Nephron (organoid): Measurements from ENCODE around the gene SERINC4.

Source experiments
- H3K27ac Mint-ChIP-seq, 3 experiments: 2 replicates each; pipeline ENCODE4 v1.8.0; 2020; ENCODE audit warnings: mixed read lengths in 3 of 3, mild to moderate bottlenecking in 2 of 3, moderate library complexity in 1 of 3
- H3K27me3 Mint-ChIP-seq: 2 replicates; pipeline ENCODE4 v1.8.0; 2021; ENCODE audit warnings: low read depth, mild to moderate bottlenecking, moderate library complexity, mixed read lengths
- H3K36me3 Mint-ChIP-seq: 2 replicates; pipeline ENCODE4 v1.8.0; 2020; ENCODE audit warnings: low read depth, mixed read lengths
- H3K4me1 Mint-ChIP-seq: 2 replicates; pipeline ENCODE4 v1.8.0; 2020; ENCODE audit warnings: mixed read lengths
- H3K4me3 Mint-ChIP-seq, 3 experiments: 2 replicates each; pipeline ENCODE4 v1.8.0; 2020; ENCODE audit warnings: mild to moderate bottlenecking in 3 of 3, mixed read lengths in 3 of 3, moderate library complexity in 2 of 3
- H3K9me3 Mint-ChIP-seq: 2 replicates; pipeline ENCODE4 v1.8.0; 2020; ENCODE audit warnings: mixed read lengths
- CTCF ChIP-seq, 3 experiments: fragments of 200-600 bp; sonication (generic); IDR thresholded peaks; one replicate each; pipeline ENCODE4 v1.5.0; 2021; ENCODE audit warnings: antibody characterized with exemption in 3 of 3; ENCODE audit not compliant: unreplicated experiment in 3 of 3

The SERINC4 gene

GRCh38 chr15:43771816-43772215 is 28.2 kb downstream of the SERINC4 start:
- Mint-ChIP-seq H3K27ac (no peak overlapping the region), H3K4me1 (no peaks in the 10 kb centered on the region), H3K9me3 (no peaks in the 10 kb centered on the region), H3K4me3 (no peak overlapping the region), H3K36me3 (peaks cover 54% of the 10 kb centered on the region), H3K27me3 (peaks cover 5% of the 10 kb centered on the region)
- TF ChIP-seq CTCF (IDR thresholded peaks at IDR 0.05; ENCODE audit: unreplicated experiment in 3 of 3): no peak

GRCh38 chr15:43769584-43770228 is 30.3 kb downstream of the SERINC4 start:
- TF ChIP-seq CTCF (IDR thresholded peaks at IDR 0.05; ENCODE audit: unreplicated experiment in 3 of 3): peak; percentile 69 to 71 (median 70)
- Mint-ChIP-seq H3K27ac (no peak overlapping the region), H3K9me3 (no peaks in the 10 kb centered on the region), H3K27me3 (no peaks in the 10 kb centered on the region), H3K4me1 (no peaks in the 10 kb centered on the region), H3K36me3 (peaks cover 74% of the 10 kb centered on the region), H3K4me3 (no peak overlapping the region)

- no peak for TF ChIP-seq CTCF (IDR thresholded peaks at IDR 0.05; ENCODE audit: unreplicated experiment in 3 of 3)
- H3K27me3 Mint-ChIP-seq: no peaks in the 10 kb centered on the region
- no peaks in the 10 kb centered on the region for H3K4me1 Mint-ChIP-seq
- peaks cover 73% of the 10 kb centered on the region for H3K36me3 Mint-ChIP-seq
- H3K4me3 Mint-ChIP-seq: no peak overlapping the region
- no peaks in the 10 kb centered on the region for H3K9me3 Mint-ChIP-seq
- H3K27ac Mint-ChIP-seq: peak overlapping the region in 1 of 3 experiments; percentile 12
Measured at GRCh38 chr15:43763819-43764446, 36.1 kb downstream of the SERINC4 start.

GRCh38 chr15:43762824-43763223 is 37.2 kb downstream of the SERINC4 start:
- no peak for TF ChIP-seq CTCF (IDR thresholded peaks at IDR 0.05; ENCODE audit: unreplicated experiment in 3 of 3)
- no peak overlapping the region for H3K27ac Mint-ChIP-seq
- H3K9me3 Mint-ChIP-seq: no peaks in the 10 kb centered on the region
- peaks cover 69% of the 10 kb centered on the region for H3K36me3 Mint-ChIP-seq
- no peaks in the 10 kb centered on the region for H3K27me3 Mint-ChIP-seq
- no peak overlapping the region for H3K4me3 Mint-ChIP-seq
- H3K4me1 Mint-ChIP-seq: no peaks in the 10 kb centered on the region

GRCh38 chr15:43751885-43752284 is 48.1 kb downstream of the SERINC4 start:
- H3K27me3 Mint-ChIP-seq: no peaks in the 10 kb centered on the region

More at GRCh38 chr15:43751885-43752284, 48.1 kb downstream of the SERINC4 start:
- Mint-ChIP-seq H3K36me3 (peaks cover 44% of the 10 kb centered on the region), H3K4me3 (peak overlapping the region in 1 of 3 experiments; percentile 1), H3K27ac (no peak overlapping the region), H3K4me1 (peaks cover 28% of the 10 kb centered on the region), H3K9me3 (no peaks in the 10 kb centered on the region)
- no peak for TF ChIP-seq CTCF (IDR thresholded peaks at IDR 0.05; ENCODE audit: unreplicated experiment in 3 of 3)
